Measurements from ENCODE around the gene KRTCAP2. TPM values are rescaled to one million over a fixed set of nuclear protein-coding genes. Genes with fewer than 3 reads are reported as not detected.
A peak's percentile ranks its signal among the peaks of the same experiment; 100 is the strongest.

The KRTCAP2 gene
- total RNA-seq, 1 experiment from 2014 or later: 156 TPM

- Histone ChIP-seq H3K27ac (no peak overlapping the region), H3K36me3 (ENCODE audit: low read depth) (no peaks in the 10 kb centered on the region), H3K4me2 (no peak overlapping the region), H3K4me3 (no peak overlapping the region), H4K20me1 (ENCODE audit: insufficient read depth) (no peaks in the 10 kb centered on the region), H3K9me3 (ENCODE audit: insufficient read depth, low read depth) (no peaks in the 10 kb centered on the region), H3F3A (ENCODE audit: insufficient read depth, low read depth) (peaks cover 12% of the 10 kb centered on the region; the same call in 1 of the 2 replicates), H3K9me2 (ENCODE audit: insufficient read depth) (no peaks in the 10 kb centered on the region), H3K27me3 (ENCODE audit: insufficient read depth, low read depth) (no peaks in the 10 kb centered on the region), H2AFZ (no peak overlapping the region), H3K4me1 (replicated peaks; ENCODE audit: insufficient read depth) (peaks cover 12% of the 10 kb centered on the region; the same call in 1 of the 2 replicates), H3K79me2 (ENCODE audit: low read depth) (no peaks in the 10 kb centered on the region)
- no peak for DNase-seq
- intact Hi-C loops (cut with micrococcal nuclease; ENCODE audit: unreplicated experiment): no loop called here
- CTCF ChIA-PET: no interaction called here
- BruUV-seq (replicated peaks): no TSS peak
- POLR2A ChIA-PET (ENCODE audit: unreplicated experiment): no interaction called here
- TF ChIP-seq CTCF (conservative IDR thresholded peaks at IDR 0.05) (no peak), EZH2 (IDR thresholded peaks at IDR 0.05; ENCODE audit: low read depth) (no peak)
These were observed 15.2 kb upstream of the KRTCAP2 start for GRCh38 chr1:155188268-155188667.

GRCh38 chr1:155187456-155187891 lies 14.4 kb upstream of the KRTCAP2 start:
- Histone ChIP-seq H4K20me1 (ENCODE audit: insufficient read depth) (no peaks in the 10 kb centered on the region), H3K4me3 (no peak overlapping the region), H3K36me3 (ENCODE audit: low read depth) (no peaks in the 10 kb centered on the region), H3K4me2 (no peak overlapping the region), H3F3A (ENCODE audit: insufficient read depth, low read depth) (peaks cover 11% of the 10 kb centered on the region; the same call in 1 of the 2 replicates), H2AFZ (no peak overlapping the region), H3K27me3 (ENCODE audit: insufficient read depth, low read depth) (no peaks in the 10 kb centered on the region), H3K27ac (no peak overlapping the region), H3K79me2 (ENCODE audit: low read depth) (no peaks in the 10 kb centered on the region), H3K9me2 (ENCODE audit: insufficient read depth) (no peaks in the 10 kb centered on the region), H3K4me1 (replicated peaks; ENCODE audit: insufficient read depth) (peaks cover 10% of the 10 kb centered on the region; the same call in 1 of the 2 replicates), H3K9me3 (ENCODE audit: insufficient read depth, low read depth) (no peaks in the 10 kb centered on the region)
- intact Hi-C loops (cut with micrococcal nuclease; ENCODE audit: unreplicated experiment): no loop called here
- CTCF ChIA-PET: no interaction called here
- BruUV-seq (replicated peaks): no TSS peak
- TF ChIP-seq CTCF (conservative IDR thresholded peaks at IDR 0.05): no peak
- no peak for TF ChIP-seq EZH2 (IDR thresholded peaks at IDR 0.05; ENCODE audit: low read depth)
- POLR2A ChIA-PET (ENCODE audit: unreplicated experiment): no interaction called here
- no peak for DNase-seq

GRCh38 chr1:155186794-155187455 lies 13.8 kb upstream of the KRTCAP2 start:
- Histone ChIP-seq H4K20me1 (ENCODE audit: insufficient read depth) (no peaks in the 10 kb centered on the region), H3F3A (ENCODE audit: insufficient read depth, low read depth) (peaks cover 5% of the 10 kb centered on the region; the same call in 1 of the 2 replicates), H3K27ac (no peak overlapping the region), H2AFZ (no peak overlapping the region), H3K9me3 (ENCODE audit: insufficient read depth, low read depth) (no peaks in the 10 kb centered on the region), H3K4me1 (replicated peaks; ENCODE audit: insufficient read depth) (peaks cover 8% of the 10 kb centered on the region; the same call in 1 of the 2 replicates), H3K27me3 (ENCODE audit: insufficient read depth, low read depth) (no peaks in the 10 kb centered on the region), H3K79me2 (ENCODE audit: low read depth) (no peaks in the 10 kb centered on the region), H3K9me2 (ENCODE audit: insufficient read depth) (no peaks in the 10 kb centered on the region), H3K36me3 (ENCODE audit: low read depth) (no peaks in the 10 kb centered on the region), H3K4me3 (no peak overlapping the region), H3K4me2 (0 out of 2 replicates have a peak overlapping the region, but pooled peaks have one; percentile 7)
- no peak for DNase-seq
- no peak for TF ChIP-seq EZH2 (IDR thresholded peaks at IDR 0.05; ENCODE audit: low read depth)
- TF ChIP-seq CTCF (conservative IDR thresholded peaks at IDR 0.05): no peak
- intact Hi-C loops (cut with micrococcal nuclease; ENCODE audit: unreplicated experiment): no loop called here
- POLR2A ChIA-PET (ENCODE audit: unreplicated experiment): no interaction called here
- no TSS peak for BruUV-seq (replicated peaks)
- CTCF ChIA-PET: no interaction called here

Data from PC-9 (cell line).